Endothelial cell of umbilical vein (primary cell): ENCODE data around the gene ZDHHC20. TPM values are rescaled to one million over a fixed set of nuclear protein-coding genes. Genes with fewer than 3 reads are reported as not detected.

Experiments used
- BruUV-seq: library from RNA; stranded (reverse); fragments of 400-500 nt; replicated peaks from 2 replicates; lab custom pipeline; 2021; lab: Mats Ljungman, UMichigan
- CTCF ChIA-PET: fragments of 300-600, 350-600 bp; sonication (Branson Sonifier 250); formaldehyde crosslinking; loops from one replicate; lab custom pipeline; 2021; ENCODE audit warnings: antibody characterized with exemption, inconsistent platforms; lab: Charles Lee
- POLR2A ChIA-PET: fragments of 300-600, 350-600 bp; sonication (Branson Sonifier 250); formaldehyde crosslinking; loops from one replicate; lab custom pipeline; 2021; ENCODE audit warnings: antibody characterized with exemption, inconsistent platforms; lab: Charles Lee
- DNase-seq: peaks from one replicate; pipeline ENCODE4 v3.0.0-alpha.2; 2011; ENCODE audit warnings: low read depth, low spot score
- FAIRE-seq: peaks from 2 replicates; lab custom pipeline; 2011; peaks lifted over from hg19 to GRCh38; lab: Jason Lieb, UNC
- H2AFZ ChIP-seq: 2 replicates; pipeline ENCODE4 v1.6.0; 2012; ENCODE audit warnings: low read depth, low read length, control low read depth, inconsistent platforms
- H3K27ac ChIP-seq: 2 replicates; pipeline ENCODE4 v1.5.1; 2011; ENCODE audit warnings: low read depth, mild to moderate bottlenecking, control low read depth, low read length, moderate library complexity; ENCODE audit not compliant: insufficient read depth
- H3K27me3 ChIP-seq, 2 experiments: 2 replicates each; pipeline versions ENCODE4 v1.6.0 to v1.6.1; 2011; ENCODE audit warnings: low read length in 2 of 2, mixed read lengths in 1 of 2; ENCODE audit not compliant: control insufficient read depth in 2 of 2, insufficient read depth in 2 of 2
- H3K36me3 ChIP-seq, 2 experiments: 2 replicates in 1 of 2; 3 replicates in 1 of 2; pipeline ENCODE4 v1.5.1; 2011; ENCODE audit warnings: low read length in 2 of 2, mild to moderate bottlenecking in 1 of 2, moderate library complexity in 1 of 2; ENCODE audit not compliant: control insufficient read depth in 2 of 2, insufficient read depth in 2 of 2; ENCODE audit errors: extremely low read depth in 1 of 2
- H3K4me1 ChIP-seq: 3 replicates; pipeline ENCODE4 v1.5.1; 2011; ENCODE audit warnings: mild to moderate bottlenecking, low read length; ENCODE audit not compliant: control insufficient read depth, insufficient read depth; ENCODE audit errors: extremely low read depth
- H3K4me2 ChIP-seq: 2 replicates; pipeline ENCODE4 v1.6.1; 2011; ENCODE audit warnings: low read length, control low read depth, mixed read lengths; ENCODE audit not compliant: insufficient read depth
- H3K4me3 ChIP-seq, 3 experiments: fragments of 200-600 bp in 1 of 3; sonication (generic), shearing (Covaris generic) in 1 of 3; replicated peaks in 1 of 3; 2 replicates each; pipeline ENCODE4 v1.5.1; 2011 to 2016; ENCODE audit warnings: control low read depth in 3 of 3, low read length in 3 of 3, mild to moderate bottlenecking in 2 of 3, inconsistent platforms in 1 of 3, low read depth in 1 of 3, moderate library complexity in 1 of 3; ENCODE audit not compliant: insufficient read depth in 1 of 3
- H3K79me2 ChIP-seq: 2 replicates; pipeline ENCODE4 v1.6.0; 2012; ENCODE audit warnings: low read length, inconsistent platforms; ENCODE audit not compliant: control insufficient read depth, insufficient read depth
- H3K9ac ChIP-seq: replicated peaks from 2 replicates; pipeline ENCODE3; 2011; ENCODE audit warnings: low read length, control low read depth; ENCODE audit not compliant: insufficient read depth; ENCODE audit errors: extremely low read depth
- H3K9me1 ChIP-seq: replicated peaks from 3 replicates; pipeline ENCODE4 v1.6.0; 2011; ENCODE audit warnings: mild to moderate bottlenecking, low read length; ENCODE audit not compliant: control insufficient read depth, insufficient read depth; ENCODE audit errors: extremely low read depth
- H3K9me3 ChIP-seq: replicated peaks from 2 replicates; pipeline ENCODE4 v1.5.1; 2012; ENCODE audit warnings: low read length, inconsistent platforms; ENCODE audit not compliant: control insufficient read depth, insufficient read depth
- H4K20me1 ChIP-seq: replicated peaks from 2 replicates; pipeline ENCODE3; 2011; ENCODE audit warnings: mild to moderate bottlenecking, low read length; ENCODE audit not compliant: control insufficient read depth, insufficient read depth; ENCODE audit errors: extremely low read depth
- EZH2 ChIP-seq: IDR thresholded peaks from 2 replicates; pipeline ENCODE4 v1.6.1; 2012; ENCODE audit warnings: borderline replicate concordance, low read depth, mild to moderate bottlenecking, moderate library complexity, low read length, inconsistent platforms; ENCODE audit not compliant: severe bottlenecking
- FOS ChIP-seq: IDR thresholded peaks from 2 replicates; pipeline ENCODE4 v1.6.1; 2011; ENCODE audit warnings: mild to moderate bottlenecking, low read length, moderate library complexity, borderline replicate concordance; ENCODE audit not compliant: insufficient read depth
- GATA2 ChIP-seq: IDR thresholded peaks from 2 replicates; pipeline ENCODE4 v1.7.0; 2011; ENCODE audit warnings: low read depth, mild to moderate bottlenecking, moderate library complexity, mixed read lengths, low read length; ENCODE audit not compliant: insufficient read length, insufficient read depth
- JUN ChIP-seq: IDR thresholded peaks from 2 replicates; pipeline ENCODE4 v1.6.1; 2011; ENCODE audit warnings: borderline replicate concordance, low read depth; ENCODE audit not compliant: insufficient read length, insufficient read depth
- MYC ChIP-seq: IDR thresholded peaks from one replicate; pipeline ENCODE4 v1.6.1; 2011; ENCODE audit warnings: mild to moderate bottlenecking, low read depth, low read length
- POLR2A ChIP-seq: IDR thresholded peaks from 2 replicates; pipeline ENCODE4 v1.6.1; 2012; ENCODE audit warnings: low read depth, mild to moderate bottlenecking, control low read depth, low read length
- POLR2AphosphoS5 ChIP-seq: IDR thresholded peaks from 2 replicates; pipeline ENCODE4 v1.6.1; 2012; ENCODE audit warnings: low read depth, mild to moderate bottlenecking, control low read depth, low read length, moderate library complexity; ENCODE audit not compliant: insufficient read depth
- dilution Hi-C: fragments of 300-500 bp; cut with MboI; formaldehyde crosslinking; loops from one replicate; pipeline ENCODE4 v1.15.0; 2019; ENCODE audit warnings: low sequenced_read_pairs; ENCODE audit not compliant: extremely low pct_ligation_motif_present
- intact Hi-C: fragments of 100-400 bp; cut with micrococcal nuclease; formaldehyde crosslinking; loops from one replicate; pipeline ENCODE4 v1.10.0; 2022
- polyA plus RNA-seq, 4 experiments: library from polyadenylated mRNA; depleted of rRNA in 3 of 4; stranded (reverse) in 3 of 4; unstranded in 1 of 4; fragments of >200 nt; gene quantifications; 2 replicates each; pipeline versions ENCODE4 v1.2.1 to v1.2.3, GENCODE V29; 2011 to 2012; ENCODE audit warnings: missing spikeins in 1 of 4
- total RNA-seq: library from RNA; stranded (reverse); gene quantifications from 2 replicates; pipeline ENCODE4 v1.2.3, GENCODE V29; 2021
- TF ChIP-seq, protein P1 (sequence below), 2 donors: IDR thresholded peaks; 1 replicate in 1 of 2; 2 replicates in 1 of 2; pipeline ENCODE4 v1.5.1; 2011; ENCODE audit warnings: low read length in 2 of 2, mild to moderate bottlenecking in 2 of 2, moderate library complexity in 2 of 2, control low read depth in 1 of 2, inconsistent platforms in 1 of 2, low read depth in 1 of 2; ENCODE audit not compliant: insufficient read depth in 1 of 2; ENCODE audit errors: extremely low read depth in 1 of 2

The ZDHHC20 gene
- total and polyA plus RNA-seq, 2 donors (not counting 3 experiments of a cell fraction or from before 2014, with no cell fraction given) = 22.1 to 59.4 TPM

DNA sequence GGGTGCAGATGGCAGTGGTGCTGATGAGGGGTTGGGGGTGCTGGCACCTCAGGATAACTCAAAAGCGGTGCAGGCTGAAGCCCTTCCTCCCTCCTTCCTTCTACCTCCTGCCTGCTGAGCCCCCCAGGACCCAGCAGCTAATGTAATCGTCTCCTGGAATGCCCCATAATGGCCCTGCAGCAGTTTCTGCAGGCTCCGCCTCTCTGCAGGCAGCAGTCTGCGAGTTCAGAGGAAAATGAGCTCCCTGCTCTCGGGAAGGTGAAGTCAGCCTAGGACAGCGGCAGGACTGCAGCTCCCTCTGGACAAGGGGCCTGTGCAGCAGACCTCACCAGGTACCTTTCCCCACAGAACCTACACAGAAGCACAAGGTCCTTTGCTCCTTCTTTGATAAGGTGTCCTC, 130.9 kb downstream of the ZDHHC20 start:
- CTCF ChIA-PET = no interaction called here
- no peak for FAIRE-seq
- Histone ChIP-seq H3K27me3 (peaks cover 2% of the 10 kb centered on the region in 2 experiments), H3K79me2 (no peaks in the 10 kb centered on the region), H3K36me3 (no peaks in the 10 kb centered on the region), H4K20me1 (no peaks in the 10 kb centered on the region), H3K9me3 (no peaks in the 10 kb centered on the region), H3K4me3 (no peak overlapping the region), H2AFZ (no peak overlapping the region), H3K27ac (no peak overlapping the region), H3K9ac (no peak overlapping the region), H3K4me2 (no peak overlapping the region), H3K4me1 (peaks cover 7% of the 10 kb centered on the region), H3K9me1 (no peaks in the 10 kb centered on the region)
- POLR2A ChIA-PET = interaction anchor here (0.6 kb wide), 1 partner anchor 8 kb away, joined by 5 read pairs; no protein-coding TSS in a partner anchor
- dilution Hi-C loops = no loop called here
- intact Hi-C loops = no loop called here
- TF ChIP-seq, protein P1, sequence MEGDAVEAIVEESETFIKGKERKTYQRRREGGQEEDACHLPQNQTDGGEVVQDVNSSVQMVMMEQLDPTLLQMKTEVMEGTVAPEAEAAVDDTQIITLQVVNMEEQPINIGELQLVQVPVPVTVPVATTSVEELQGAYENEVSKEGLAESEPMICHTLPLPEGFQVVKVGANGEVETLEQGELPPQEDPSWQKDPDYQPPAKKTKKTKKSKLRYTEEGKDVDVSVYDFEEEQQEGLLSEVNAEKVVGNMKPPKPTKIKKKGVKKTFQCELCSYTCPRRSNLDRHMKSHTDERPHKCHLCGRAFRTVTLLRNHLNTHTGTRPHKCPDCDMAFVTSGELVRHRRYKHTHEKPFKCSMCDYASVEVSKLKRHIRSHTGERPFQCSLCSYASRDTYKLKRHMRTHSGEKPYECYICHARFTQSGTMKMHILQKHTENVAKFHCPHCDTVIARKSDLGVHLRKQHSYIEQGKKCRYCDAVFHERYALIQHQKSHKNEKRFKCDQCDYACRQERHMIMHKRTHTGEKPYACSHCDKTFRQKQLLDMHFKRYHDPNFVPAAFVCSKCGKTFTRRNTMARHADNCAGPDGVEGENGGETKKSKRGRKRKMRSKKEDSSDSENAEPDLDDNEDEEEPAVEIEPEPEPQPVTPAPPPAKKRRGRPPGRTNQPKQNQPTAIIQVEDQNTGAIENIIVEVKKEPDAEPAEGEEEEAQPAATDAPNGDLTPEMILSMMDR (IDR thresholded peaks at IDR 0.05; ENCODE audit: extremely low read depth in 1 of 2, insufficient read depth in 1 of 2, low read depth in 1 of 2, low read length in 2 of 2) = no peak
- TF ChIP-seq FOS (no peak), JUN (no peak), GATA2 (no peak), POLR2A (no peak), EZH2 (no peak), POLR2AphosphoS5 (no peak), MYC (no peak)
- DNase-seq = no peak
- no TSS peak for BruUV-seq
